Upper lobe of left lung (tissue), 4 donors: ENCODE results near the gene NUDCD3.

Experiments used
- CTCF ChIP-seq, 6 experiments: fragments of 450-650 bp in 4 of 6; fragments of 200-600 bp in 2 of 6; sonication (generic) in 2 of 6; IDR thresholded peaks; one replicate each; pipeline ENCODE4 v1.5.1; 2016 to 2019; ENCODE audit warnings: antibody characterized with exemption in 6 of 6
- EP300 ChIP-seq, 4 donors: sonication (generic); formaldehyde crosslinking; IDR thresholded peaks; one replicate each; pipeline ENCODE4 v1.5.1; 2017; ENCODE audit warnings: antibody characterized with exemption in 4 of 4, control low read depth in 2 of 4
- POLR2A ChIP-seq, 4 donors: fragments of 450-650 bp; IDR thresholded peaks; one replicate each; pipeline ENCODE4 v1.5.1; 2016 to 2017; ENCODE audit warnings: antibody characterized with exemption in 4 of 4, mild to moderate bottlenecking in 2 of 4
- POLR2AphosphoS5 ChIP-seq, 2 donors: sonication (generic); formaldehyde crosslinking; IDR thresholded peaks; one replicate each; pipeline ENCODE4 v1.5.1; 2017; ENCODE audit warnings: antibody characterized with exemption in 2 of 2

GRCh38 chr7:44401692-44402091, 88.8 kb downstream of the NUDCD3 start:
- TF ChIP-seq CTCF (IDR thresholded peaks at IDR 0.05) (no peak), POLR2AphosphoS5 (IDR thresholded peaks at IDR 0.05) (no peak), POLR2A (IDR thresholded peaks at IDR 0.05) (no peak), EP300 (IDR thresholded peaks at IDR 0.05) (no peak)
